ENCODE data around the gene TOMM40L.

Gene TOMM40L

GRCh38 chr1:161225534-161226319 is at the start of gene TOMM40L:
Gene TOMM40L (plus strand): TSS chr1:161226060. CDS start chr1:161226490, 430 bp downstream.
- DNase-seq, result peak; percentile 82

- DNase-seq, result no peak
Observed at GRCh38 chr1:161176468-161177111, 49.3 kb upstream of the TOMM40L start.

GRCh38 chr1:161177112-161177935 is 48.5 kb upstream of the TOMM40L start, which contains the start of gene B4GALT3:
Gene B4GALT3 (minus strand): TSS chr1:161177507. CDS start chr1:161176060, 1,447 bp downstream.
- peak; percentile 44 for DNase-seq

- no peak for DNase-seq
Observed at GRCh38 chr1:161177936-161178244, 48.0 kb upstream of the TOMM40L start.

GRCh38 chr1:161179698-161180097 is 46.2 kb upstream of the TOMM40L start:
- no peak for DNase-seq

GRCh38 chr1:161180639-161181038 is 45.2 kb upstream of the TOMM40L start:
- no peak for DNase-seq

- no peak for DNase-seq
Observed at GRCh38 chr1:161182214-161182613, 43.6 kb upstream of the TOMM40L start.

- DNase-seq, result peak; percentile 45
Observed at GRCh38 chr1:161185282-161185682, 40.6 kb upstream of the TOMM40L start.

GRCh38 chr1:161185732-161186311 is 40.0 kb upstream of the TOMM40L start:
- no peak for DNase-seq

- no peak for DNase-seq
Observed at GRCh38 chr1:161187311-161187710, 38.5 kb upstream of the TOMM40L start.

- DNase-seq, result no peak
Observed at GRCh38 chr1:161188381-161188780, 37.5 kb upstream of the TOMM40L start.

GRCh38 chr1:161189036-161189435 is 36.8 kb upstream of the TOMM40L start:
- no peak for DNase-seq

- no peak for DNase-seq
Observed at GRCh38 chr1:161190962-161191521, 34.8 kb upstream of the TOMM40L start.

GRCh38 chr1:161191971-161192370 is 33.9 kb upstream of the TOMM40L start:
- DNase-seq, result no peak

GRCh38 chr1:161192476-161193465 is 33.1 kb upstream of the TOMM40L start:
- DNase-seq, result peak; percentile 50

GRCh38 chr1:161193561-161194235 is 32.2 kb upstream of the TOMM40L start:
- DNase-seq, result no peak

GRCh38 chr1:161195171-161195570 is 30.7 kb upstream of the TOMM40L start:
- DNase-seq, result no peak

GRCh38 chr1:161196111-161196510 is 29.7 kb upstream of the TOMM40L start:
- DNase-seq, result no peak

GRCh38 chr1:161196521-161197451 is 29.1 kb upstream of the TOMM40L start:
- DNase-seq, result no peak
